NCI-H1930 (cell line): ENCODE data around the gene TMEM41A.

ENCODE experiments used
- DNase-seq, 2 experiments: peaks; one replicate each; lab custom pipeline; 2025; lab: John Stamatoyannopoulos, UW

Gene TMEM41A

GRCh38 chr3:185498503-185499396 lies at the start of gene TMEM41A:
Gene TMEM41A, minus strand, starts transcription at chr3:185499035. Its CDS starts 74 bp downstream, at chr3:185498961.
- peak; percentile 73 to 87 for DNase-seq

GRCh38 chr3:185540695-185541094 lies 41.9 kb upstream of the TMEM41A start:
- no peak for DNase-seq

- DNase-seq = no peak
Measured at GRCh38 chr3:185539934-185540333, 41.1 kb upstream of the TMEM41A start.

GRCh38 chr3:185537369-185537970 lies 38.6 kb upstream of the TMEM41A start:
- no peak for DNase-seq

GRCh38 chr3:185534511-185534910 lies 35.7 kb upstream of the TMEM41A start:
- no peak for DNase-seq

GRCh38 chr3:185532901-185533300 lies 34.1 kb upstream of the TMEM41A start:
- DNase-seq = no peak

GRCh38 chr3:185530856-185531255 lies 32.0 kb upstream of the TMEM41A start:
- no peak for DNase-seq

- DNase-seq = no peak
Measured at GRCh38 chr3:185528532-185528931, 29.7 kb upstream of the TMEM41A start.

GRCh38 chr3:185527364-185527763 lies 28.5 kb upstream of the TMEM41A start:
- DNase-seq = no peak

- no peak for DNase-seq
Measured at GRCh38 chr3:185526349-185526951, 27.6 kb upstream of the TMEM41A start.

GRCh38 chr3:185521349-185522138 lies 22.7 kb upstream of the TMEM41A start:
- no peak for DNase-seq

GRCh38 chr3:185519021-185519420 lies 20.2 kb upstream of the TMEM41A start:
- peak in 1 of 2 experiments; percentile 17 for DNase-seq

- no peak for DNase-seq
Measured at GRCh38 chr3:185517387-185518130, 18.7 kb upstream of the TMEM41A start.

- DNase-seq = no peak
Measured at GRCh38 chr3:185511711-185512110, 12.9 kb upstream of the TMEM41A start.

GRCh38 chr3:185508335-185508991 lies 9.6 kb upstream of the TMEM41A start:
- no peak for DNase-seq

GRCh38 chr3:185507883-185508282 lies 9.0 kb upstream of the TMEM41A start:
- DNase-seq = no peak

GRCh38 chr3:185504636-185505035 lies 5.8 kb upstream of the TMEM41A start:
- no peak for DNase-seq

GRCh38 chr3:185503521-185503920 lies 4.7 kb upstream of the TMEM41A start:
- DNase-seq = no peak

GRCh38 chr3:185502987-185503386 lies 4.2 kb upstream of the TMEM41A start:
- no peak for DNase-seq

GRCh38 chr3:185490241-185490640 lies 8.6 kb downstream of the TMEM41A start:
- no peak for DNase-seq

- DNase-seq = no peak
Measured at GRCh38 chr3:185489462-185489861, 9.4 kb downstream of the TMEM41A start.
